NCI-H1930 (cell line): Measurements from ENCODE around the gene PLA2G2F.

Experiments used
- DNase-seq, 2 experiments: peaks; one replicate each; lab custom pipeline; 2025; lab: John Stamatoyannopoulos, UW

PLA2G2F gene

GRCh38 chr1:20143318-20143717, 4.2 kb downstream of the PLA2G2F start:
- no peak for DNase-seq

- no peak for DNase-seq
Measured at GRCh38 chr1:20143734-20144565, 4.8 kb downstream of the PLA2G2F start.

DNA sequence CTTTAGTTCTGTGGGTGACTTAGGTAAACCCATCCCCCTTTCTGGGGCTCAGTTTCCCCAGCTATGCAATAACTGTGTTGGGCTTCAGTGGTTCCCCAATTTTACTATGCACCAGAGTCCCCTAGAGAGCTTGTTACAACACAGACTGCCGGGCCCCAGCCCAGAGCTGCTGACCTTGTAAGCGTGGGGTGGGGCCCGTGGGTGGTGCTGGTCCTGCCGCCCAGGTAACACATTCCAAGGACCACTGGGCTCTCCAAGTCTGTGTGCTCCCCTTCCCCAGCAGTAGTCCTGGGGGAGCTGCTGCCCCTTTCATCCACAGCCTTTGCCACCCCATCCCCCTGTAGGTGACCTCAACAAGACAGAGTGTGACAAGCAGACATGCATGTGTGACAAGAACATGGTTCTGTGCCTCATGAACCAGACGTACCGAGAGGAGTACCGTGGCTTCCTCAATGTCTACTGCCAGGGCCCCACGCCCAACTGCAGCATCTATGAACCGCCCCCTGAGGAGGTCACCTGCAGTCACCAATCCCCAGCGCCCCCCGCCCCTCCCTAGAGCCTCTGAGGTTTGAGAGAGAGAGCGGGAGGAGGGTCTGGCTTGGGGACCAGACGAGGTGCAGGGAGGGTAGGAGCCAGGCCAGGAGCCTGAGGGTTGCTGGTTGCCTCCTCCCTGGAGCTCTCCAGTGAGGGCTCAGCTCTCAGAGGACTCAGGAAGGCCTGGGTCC, 8.9 kb downstream of the PLA2G2F start:
- no peak for DNase-seq

DNA sequence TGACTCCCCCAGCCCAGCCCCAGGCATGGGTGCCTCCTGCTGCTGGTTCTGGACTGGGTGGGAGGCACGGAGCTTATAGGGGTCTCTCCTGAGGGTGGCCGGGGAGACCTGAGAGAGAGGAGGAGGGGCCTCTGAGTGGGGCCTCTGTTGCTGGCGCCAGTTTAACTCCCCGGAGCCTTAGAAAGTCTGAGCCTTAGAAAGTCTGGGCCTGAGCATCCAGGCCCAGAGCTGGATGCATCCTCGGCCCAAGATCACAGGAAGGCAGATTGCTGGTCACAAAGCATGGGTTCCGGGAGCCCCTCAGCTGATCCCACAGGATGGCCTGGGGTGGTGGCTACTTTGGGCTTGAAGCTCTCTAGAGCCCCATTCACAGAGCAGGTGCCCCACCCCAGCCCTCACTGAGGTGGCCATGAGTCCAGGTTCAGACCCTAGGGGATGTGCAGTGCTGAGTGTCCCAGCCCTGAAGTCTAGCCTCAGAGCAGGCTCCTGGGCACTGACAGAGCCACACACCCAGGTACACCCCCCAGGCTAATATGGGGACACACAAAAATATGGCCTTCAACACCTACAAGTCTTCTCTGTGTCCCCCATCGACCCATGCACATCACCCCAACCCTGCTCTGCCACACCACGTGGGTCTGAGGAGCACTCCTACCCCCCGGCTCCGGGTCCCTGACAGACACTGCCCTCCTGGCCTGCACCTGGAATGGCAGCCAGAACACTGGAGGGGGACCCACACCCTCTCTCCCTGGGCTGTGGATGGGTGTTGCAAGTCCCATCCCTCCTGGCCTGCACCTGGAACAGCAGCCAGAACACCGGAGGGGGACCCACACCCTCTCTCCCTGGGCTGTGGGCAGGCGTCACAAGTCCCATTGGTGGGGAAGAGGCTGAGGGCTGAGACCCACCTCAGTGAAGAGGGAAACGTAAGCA, 9.7 kb downstream of the PLA2G2F start:
- DNase-seq, result no peak

GRCh38 chr1:20149601-20150325, 10.6 kb downstream of the PLA2G2F start:
- DNase-seq, result no peak

DNA sequence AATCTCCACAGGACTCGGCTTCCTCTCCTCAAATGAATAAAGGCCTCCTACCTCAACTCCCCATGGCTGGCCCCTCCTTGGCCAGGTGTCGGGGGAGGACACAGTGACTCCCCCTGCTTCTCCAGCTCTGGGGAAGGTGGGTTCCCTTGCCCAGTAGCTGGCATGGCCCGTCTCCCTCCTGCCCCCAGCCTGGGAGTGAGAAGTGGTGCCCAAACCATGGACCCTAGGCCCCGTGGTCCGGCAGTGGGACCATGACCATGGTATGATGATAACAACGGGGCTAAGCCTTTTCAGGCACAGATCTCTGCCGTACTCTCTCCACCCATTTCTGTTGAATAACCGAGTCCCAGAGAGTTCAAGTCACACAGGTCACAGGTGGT, 11.2 kb downstream of the PLA2G2F start:
- no peak for DNase-seq

DNA sequence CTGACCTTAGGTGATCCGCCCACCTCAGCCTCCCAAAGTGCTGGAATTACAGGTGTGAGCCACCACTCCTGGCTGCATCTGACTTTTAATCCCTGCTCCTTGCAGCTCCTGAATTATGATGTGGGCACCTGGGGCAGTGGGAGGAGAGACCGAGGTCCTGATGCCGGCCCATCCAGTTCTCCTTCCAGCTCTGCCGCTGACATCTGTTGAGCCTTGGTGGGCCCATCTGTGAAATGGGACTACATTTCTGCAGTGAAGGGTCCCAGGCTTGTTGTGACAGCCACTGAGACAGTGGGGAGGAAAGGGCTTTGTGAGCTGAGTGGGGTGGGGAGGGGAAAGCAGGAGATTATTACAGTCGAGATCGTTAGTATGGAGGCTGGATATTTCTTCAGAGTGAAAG, 11.8 kb downstream of the PLA2G2F start:
- DNase-seq, result no peak

GRCh38 chr1:20151906-20152598, 12.9 kb downstream of the PLA2G2F start:
- DNase-seq, result peak; percentile 34 to 51

- DNase-seq, result no peak
Measured at GRCh38 chr1:20152599-20152930, 13.4 kb downstream of the PLA2G2F start.

DNA sequence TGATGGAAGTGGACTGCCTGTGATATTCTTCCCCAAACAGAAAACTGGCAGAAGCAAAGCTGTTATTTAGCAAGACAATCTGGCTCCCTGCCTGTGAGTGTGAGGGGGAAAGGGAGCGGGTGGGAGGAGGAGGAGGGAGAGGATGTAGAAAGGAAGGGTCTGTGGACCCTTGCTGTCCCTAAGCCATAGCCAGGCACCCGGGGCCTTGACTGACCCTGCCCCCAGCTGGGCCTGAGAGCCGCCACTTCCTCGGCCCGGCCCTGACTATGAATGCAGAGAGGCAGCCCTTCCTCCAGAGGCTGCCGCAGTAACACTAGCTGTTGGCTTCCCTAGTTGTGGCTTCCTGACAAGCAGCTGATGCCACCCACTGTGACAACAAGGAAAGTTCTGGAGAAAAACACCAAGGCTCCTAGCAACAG, 13.9 kb downstream of the PLA2G2F start:
- no peak for DNase-seq

GRCh38 chr1:20154301-20154831, 15.2 kb downstream of the PLA2G2F start:
- no peak for DNase-seq

DNA sequence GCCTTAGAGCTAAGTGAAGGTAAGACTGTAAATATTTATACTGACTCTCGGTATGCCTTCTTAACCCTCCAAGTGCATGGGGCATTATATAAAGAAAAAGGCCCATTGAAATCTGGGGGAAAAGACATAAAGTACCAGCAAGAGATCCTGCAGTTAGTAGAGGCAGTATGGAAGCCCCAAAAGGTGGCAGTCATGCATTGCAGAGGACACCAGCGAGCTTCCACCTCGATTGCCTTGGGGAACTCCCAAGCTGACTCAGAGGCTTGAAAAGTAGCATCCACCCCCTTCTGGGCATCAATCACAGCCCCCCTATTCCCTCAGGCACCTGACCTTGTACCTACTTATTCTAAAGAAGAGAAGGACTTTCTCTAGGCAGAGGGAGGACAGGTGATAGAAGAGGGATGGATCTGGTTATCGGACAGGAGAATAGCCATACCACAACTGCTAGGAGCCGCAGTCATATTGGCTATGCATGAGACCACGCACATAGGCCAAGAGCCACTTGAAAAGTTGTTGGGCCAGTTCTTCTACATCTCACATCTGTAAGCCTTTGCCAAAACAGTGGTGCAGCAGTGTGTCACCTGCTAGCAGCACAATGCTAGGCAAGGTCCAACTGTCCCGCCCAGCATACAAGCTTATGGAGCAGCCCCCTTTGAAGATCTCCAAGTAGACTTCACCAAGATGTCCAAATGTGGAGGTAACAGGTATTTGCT, 19.4 kb downstream of the PLA2G2F start:
- DNase-seq, result no peak

DNA sequence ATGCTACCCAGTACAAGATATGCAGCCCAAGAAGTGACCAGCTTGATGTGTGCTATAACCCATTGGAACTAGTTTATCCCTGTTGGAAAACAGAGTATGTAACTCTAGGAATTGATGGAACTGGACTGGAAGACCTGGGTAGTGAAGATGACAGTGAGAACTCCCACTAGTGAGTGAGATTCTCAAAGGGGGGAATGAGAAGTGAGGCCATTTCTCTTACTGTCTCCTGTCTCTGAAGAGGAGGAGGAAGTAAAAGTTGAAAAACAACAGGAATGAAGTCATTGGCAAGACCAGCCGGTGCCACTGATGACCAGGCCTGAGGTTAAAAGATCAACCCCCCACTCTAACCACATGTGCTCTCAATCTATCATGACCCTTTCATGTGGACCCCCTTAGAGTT, 20.9 kb downstream of the PLA2G2F start:
- DNase-seq, result no peak

DNA sequence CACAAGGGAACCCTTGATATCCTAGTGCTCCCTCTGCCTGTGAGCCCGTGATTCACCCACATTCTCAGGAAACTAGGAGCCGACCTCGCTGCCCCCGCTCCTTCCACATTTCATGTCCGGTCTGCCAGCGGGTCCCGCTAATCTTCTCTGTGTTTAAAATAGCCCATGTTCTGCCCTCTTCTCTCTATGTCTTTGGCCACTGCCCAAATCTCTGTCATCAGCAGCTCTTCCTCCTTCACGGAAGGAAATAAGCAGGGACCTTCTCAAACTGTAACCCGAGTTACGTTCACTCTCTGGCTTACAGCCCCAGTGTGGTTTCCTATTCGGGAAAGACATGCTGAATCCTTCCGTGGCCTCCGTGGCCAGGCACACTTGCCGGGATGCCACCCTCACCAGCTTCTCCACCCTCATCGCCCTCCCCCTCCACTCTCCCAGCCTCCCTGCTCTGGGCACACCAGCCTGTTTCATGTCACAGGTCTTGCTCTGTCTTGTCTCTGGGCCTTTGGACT, 25.6 kb downstream of the PLA2G2F start:
- DNase-seq, result no peak

DNA sequence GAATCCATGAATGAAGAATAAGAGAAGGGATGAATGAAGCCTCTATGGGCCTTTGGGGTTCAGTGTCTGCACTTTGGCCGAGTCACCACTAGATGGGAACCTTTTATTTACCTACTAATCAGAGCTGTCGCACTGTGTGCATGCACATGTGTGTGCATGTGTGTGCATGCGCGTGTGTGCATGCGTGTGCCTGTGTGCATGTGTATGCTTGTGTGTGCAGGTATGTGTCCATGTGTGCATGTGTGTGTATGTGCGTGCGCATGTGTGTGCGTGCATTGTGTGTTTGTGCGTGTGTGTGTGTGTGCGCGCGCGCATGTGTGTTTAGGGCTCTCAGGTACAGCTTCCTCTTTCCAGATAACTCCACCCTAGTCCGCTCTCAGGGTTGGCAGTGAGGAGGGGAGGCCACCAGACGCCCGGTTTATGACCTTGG, 26.4 kb downstream of the PLA2G2F start:
- DNase-seq, result peak in 1 of 2 experiments; percentile 4

- DNase-seq, result no peak
Measured at GRCh38 chr1:20166051-20166450, 26.9 kb downstream of the PLA2G2F start.

- no peak for DNase-seq
Measured at GRCh38 chr1:20167126-20167525, 28.0 kb downstream of the PLA2G2F start.

DNA sequence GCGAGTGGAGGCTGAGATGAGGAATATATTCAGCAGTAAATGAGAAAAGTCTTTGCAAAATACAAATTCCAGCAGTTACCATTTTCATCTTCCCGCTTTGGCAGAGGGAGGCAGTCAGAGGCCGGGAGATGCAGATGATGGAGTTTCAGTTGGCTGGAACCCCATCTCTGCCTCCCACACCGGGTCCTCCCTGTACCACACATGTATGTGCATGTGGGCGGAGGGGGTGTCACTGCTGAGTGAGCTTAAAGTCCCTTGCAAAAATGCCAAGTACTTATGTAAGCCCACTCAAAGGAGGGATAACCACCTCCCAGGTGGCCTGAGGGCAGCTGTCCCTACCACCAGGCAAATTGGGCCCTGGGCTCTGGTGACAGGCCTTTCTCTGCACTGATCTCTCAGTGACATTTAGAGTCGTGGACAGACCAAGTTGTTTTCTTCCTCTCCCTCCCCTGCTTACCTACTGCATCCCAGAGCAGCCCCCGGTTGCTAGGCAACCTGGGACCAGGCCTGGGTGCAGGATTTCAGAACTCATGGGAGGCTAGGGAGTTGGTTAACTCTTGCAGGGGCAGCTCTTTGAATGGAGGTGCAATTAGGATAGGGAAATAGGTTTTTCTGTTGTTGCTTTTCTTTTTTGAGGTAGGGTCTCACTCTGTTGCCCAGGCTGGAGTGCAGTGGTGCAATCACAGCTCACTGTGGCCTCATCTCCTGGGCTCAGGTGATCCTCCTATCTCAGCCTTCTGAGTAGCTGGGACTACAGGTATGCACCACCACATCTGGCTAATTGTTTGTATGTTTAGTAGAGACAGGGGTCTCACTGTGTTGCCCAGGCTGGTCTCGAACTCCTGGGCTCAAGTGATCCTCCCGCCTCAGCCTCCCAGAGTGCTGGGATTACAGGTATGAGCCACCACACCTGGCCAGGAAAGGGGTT, 29.7 kb downstream of the PLA2G2F start:
- DNase-seq, result no peak

DNA sequence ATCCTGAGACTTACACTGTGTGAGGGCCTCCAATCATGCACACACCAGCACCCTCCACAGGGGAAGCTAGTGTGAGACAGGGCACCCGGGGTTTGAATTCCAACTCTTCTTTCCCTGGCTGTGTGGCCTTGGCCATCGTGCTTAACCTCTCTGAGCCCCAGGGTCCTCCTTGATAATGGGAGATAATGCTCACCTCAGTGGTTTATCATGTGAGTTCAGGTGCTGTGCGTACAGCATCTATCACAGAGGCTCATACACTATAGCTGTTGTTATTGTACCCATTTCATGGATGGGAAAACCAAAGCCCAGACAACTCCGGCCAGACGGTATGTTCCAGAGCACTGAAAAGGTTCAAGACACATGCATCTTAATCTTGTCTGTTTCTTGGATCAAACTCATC, 30.8 kb downstream of the PLA2G2F start:
- DNase-seq, result no peak
